Measurements from ENCODE around the gene SEPTIN8.

SEPTIN8 gene

GRCh38 chr5:132785365-132785764, 8.3 kb upstream of the SEPTIN8 start:
- DNase-seq (ENCODE audit: extremely low read depth in 1 of 2, low read depth in 1 of 2) = no peak

GRCh38 chr5:132782101-132782500, 5.1 kb upstream of the SEPTIN8 start:
- no peak for DNase-seq (ENCODE audit: extremely low read depth in 1 of 2, low read depth in 1 of 2)

- DNase-seq (ENCODE audit: extremely low read depth in 1 of 2, low read depth in 1 of 2) = no peak
Observed at GRCh38 chr5:132781029-132781428, 4.0 kb upstream of the SEPTIN8 start.

- no peak for DNase-seq (ENCODE audit: extremely low read depth in 1 of 2, low read depth in 1 of 2)
Observed at GRCh38 chr5:132780577-132780976, 3.5 kb upstream of the SEPTIN8 start.

GRCh38 chr5:132779961-132780360, 2.9 kb upstream of the SEPTIN8 start:
- DNase-seq (ENCODE audit: extremely low read depth in 1 of 2, low read depth in 1 of 2) = no peak

GRCh38 chr5:132778856-132779255, 1.8 kb upstream of the SEPTIN8 start:
- DNase-seq (ENCODE audit: extremely low read depth in 1 of 2, low read depth in 1 of 2) = no peak

GRCh38 chr5:132778129-132778528, 1.1 kb upstream of the SEPTIN8 start:
- no peak for DNase-seq (ENCODE audit: extremely low read depth in 1 of 2, low read depth in 1 of 2)

GRCh38 chr5:132776938-132777208, 166 bp downstream of the SEPTIN8 start:
- DNase-seq (ENCODE audit: extremely low read depth in 1 of 2, low read depth in 1 of 2) = no peak

GRCh38 chr5:132776131-132776937, 705 bp downstream of the SEPTIN8 start:
- DNase-seq (ENCODE audit: extremely low read depth in 1 of 2, low read depth in 1 of 2) = no peak

GRCh38 chr5:132775476-132775961, 1.5 kb downstream of the SEPTIN8 start:
- no peak for DNase-seq (ENCODE audit: extremely low read depth in 1 of 2, low read depth in 1 of 2)

GRCh38 chr5:132774896-132775295, 2.1 kb downstream of the SEPTIN8 start:
- no peak for DNase-seq (ENCODE audit: extremely low read depth in 1 of 2, low read depth in 1 of 2)

GRCh38 chr5:132774406-132774805, 2.6 kb downstream of the SEPTIN8 start:
- no peak for DNase-seq (ENCODE audit: extremely low read depth in 1 of 2, low read depth in 1 of 2)

GRCh38 chr5:132773601-132774355, 3.3 kb downstream of the SEPTIN8 start:
- DNase-seq (ENCODE audit: extremely low read depth in 1 of 2, low read depth in 1 of 2) = no peak

GRCh38 chr5:132773114-132773513, 3.9 kb downstream of the SEPTIN8 start:
- DNase-seq (ENCODE audit: extremely low read depth in 1 of 2, low read depth in 1 of 2) = no peak

GRCh38 chr5:132772291-132773070, 4.6 kb downstream of the SEPTIN8 start:
- DNase-seq (ENCODE audit: extremely low read depth in 1 of 2, low read depth in 1 of 2) = no peak

GRCh38 chr5:132771503-132771998, 5.5 kb downstream of the SEPTIN8 start:
- DNase-seq (ENCODE audit: extremely low read depth in 1 of 2, low read depth in 1 of 2) = no peak

GRCh38 chr5:132770476-132771159, 6.4 kb downstream of the SEPTIN8 start:
- no peak for DNase-seq (ENCODE audit: extremely low read depth in 1 of 2, low read depth in 1 of 2)

GRCh38 chr5:132768485-132768868, 8.6 kb downstream of the SEPTIN8 start:
- no peak for DNase-seq (ENCODE audit: extremely low read depth in 1 of 2, low read depth in 1 of 2)

GRCh38 chr5:132767150-132767549, 9.9 kb downstream of the SEPTIN8 start:
- DNase-seq (ENCODE audit: extremely low read depth in 1 of 2, low read depth in 1 of 2) = no peak

GRCh38 chr5:132766806-132767055, 10.3 kb downstream of the SEPTIN8 start:
- no peak for DNase-seq (ENCODE audit: extremely low read depth in 1 of 2, low read depth in 1 of 2)

Data from stimulated activated CD8-positive, alpha-beta memory T cell treated with anti-CD3 and anti-CD28 coated beads, Interleukin-7, amount 100 ng/mL, for 48 hours (primary cell).